CD4-positive, alpha-beta T cell treated with Interleukin-10 for 1 hour (primary cell): Measurements from ENCODE around the gene PKIG.
"Not testable (repeated sequence)": the region's sequence is repeated elsewhere in the genome, so short reads cannot be mapped to it uniquely, and the experiment has no call there.

ENCODE experiments used
- DNase-seq: peaks from one replicate; pipeline ENCODE4 v3.0.0-alpha.2; 2020

The PKIG gene

GRCh38 chr20:44572551-44573500, 9.6 kb upstream of the PKIG start:
- DNase-seq, result no peak

GRCh38 chr20:44573501-44573869, 8.9 kb upstream of the PKIG start:
- no peak for DNase-seq

GRCh38 chr20:44574372-44574771, 8.0 kb upstream of the PKIG start:
- no peak for DNase-seq

GRCh38 chr20:44576297-44576696, 6.1 kb upstream of the PKIG start:
- peak; percentile 10 for DNase-seq

GRCh38 chr20:44579313-44580081, 2.9 kb upstream of the PKIG start:
- no peak for DNase-seq

- DNase-seq, result no peak
Observed at GRCh38 chr20:44580581-44581268, 1.7 kb upstream of the PKIG start.

- DNase-seq, result no peak
Observed at GRCh38 chr20:44581515-44581914, 864 bp upstream of the PKIG start.

GRCh38 chr20:44583157-44583556, 778 bp downstream of the PKIG start:
- DNase-seq, result no peak

- no peak for DNase-seq
Observed at GRCh38 chr20:44584162-44584561, 1.8 kb downstream of the PKIG start.

GRCh38 chr20:44585057-44585963, 2.9 kb downstream of the PKIG start:
- no peak for DNase-seq

- no peak for DNase-seq
Observed at GRCh38 chr20:44586289-44586911, 4.0 kb downstream of the PKIG start.

- DNase-seq, result no peak
Observed at GRCh38 chr20:44587035-44587980, 4.9 kb downstream of the PKIG start.

GRCh38 chr20:44588321-44588720, 5.9 kb downstream of the PKIG start:
- DNase-seq, result not testable (repeated sequence)

- DNase-seq, result no peak
Observed at GRCh38 chr20:44589537-44589936, 7.2 kb downstream of the PKIG start.

GRCh38 chr20:44590980-44591778, 8.8 kb downstream of the PKIG start:
- DNase-seq, result no peak

- DNase-seq, result no peak
Observed at GRCh38 chr20:44592366-44592765, 10.0 kb downstream of the PKIG start.

- no peak for DNase-seq
Observed at GRCh38 chr20:44593751-44594150, 11.4 kb downstream of the PKIG start.

- DNase-seq, result no peak
Observed at GRCh38 chr20:44594730-44595129, 12.4 kb downstream of the PKIG start.

GRCh38 chr20:44596010-44596409, 13.6 kb downstream of the PKIG start:
- DNase-seq, result no peak

GRCh38 chr20:44596876-44597275, 14.5 kb downstream of the PKIG start:
- no peak for DNase-seq
